ENCODE data around the gene ZSWIM8.
A peak's percentile ranks its signal among the peaks of the same experiment; 100 is the strongest.
"Not testable (repeated sequence)": the region's sequence is repeated elsewhere in the genome, so short reads cannot be mapped to it uniquely, and the experiment has no call there.

ZSWIM8 gene

GRCh38 chr10:73779018-73779417 lies 6.4 kb upstream of the ZSWIM8 start:
- no peak for DNase-seq

- DNase-seq = no peak
Observed at GRCh38 chr10:73779539-73780197, 5.7 kb upstream of the ZSWIM8 start.

- no peak for DNase-seq
Observed at GRCh38 chr10:73780301-73780700, 5.1 kb upstream of the ZSWIM8 start.

- no peak for DNase-seq
Observed at GRCh38 chr10:73780966-73781365, 4.4 kb upstream of the ZSWIM8 start.

GRCh38 chr10:73781548-73781878 lies 3.9 kb upstream of the ZSWIM8 start:
- no peak for DNase-seq

GRCh38 chr10:73781879-73782748 lies 3.3 kb upstream of the ZSWIM8 start, which contains the start of gene CHCHD1:
CHCHD1 (plus strand) TSS chr10:73782048; CDS start chr10:73782076, 28 bp downstream.
- DNase-seq = peak; percentile 34

GRCh38 chr10:73782749-73783085 lies 2.7 kb upstream of the ZSWIM8 start:
- no peak for DNase-seq

GRCh38 chr10:73785721-73786511 lies 510 bp downstream of the ZSWIM8 start:
- DNase-seq = no peak

- no peak for DNase-seq
Observed at GRCh38 chr10:73786512-73786885, 1.1 kb downstream of the ZSWIM8 start.

GRCh38 chr10:73787031-73787800 lies 1.8 kb downstream of the ZSWIM8 start:
- not testable (repeated sequence) for DNase-seq

- DNase-seq = no peak
Observed at GRCh38 chr10:73788864-73789658, 3.7 kb downstream of the ZSWIM8 start.

GRCh38 chr10:73789659-73790055 lies 4.3 kb downstream of the ZSWIM8 start:
- no peak for DNase-seq

- DNase-seq = no peak
Observed at GRCh38 chr10:73790886-73791625, 5.7 kb downstream of the ZSWIM8 start.

- no peak for DNase-seq
Observed at GRCh38 chr10:73791871-73792400, 6.5 kb downstream of the ZSWIM8 start.

- DNase-seq = no peak
Observed at GRCh38 chr10:73793456-73793855, 8.1 kb downstream of the ZSWIM8 start.

- DNase-seq = not testable (repeated sequence)
Observed at GRCh38 chr10:73795491-73795890, 10.1 kb downstream of the ZSWIM8 start.

GRCh38 chr10:73796035-73796434 lies 10.6 kb downstream of the ZSWIM8 start:
- not testable (repeated sequence) for DNase-seq

- DNase-seq = no peak
Observed at GRCh38 chr10:73796766-73797165, 11.4 kb downstream of the ZSWIM8 start.

- DNase-seq = no peak
Observed at GRCh38 chr10:73797324-73798025, 12.1 kb downstream of the ZSWIM8 start.

- no peak for DNase-seq
Observed at GRCh38 chr10:73798087-73798486, 12.7 kb downstream of the ZSWIM8 start.

Data from NCI-H2081 treated with DMSO at 0.1 percent for 48 hours (cell line).